GM18526 (cell line): ENCODE results near the gene BTBD7.

Source experiments
- POLR2A ChIP-seq: IDR thresholded peaks from 3 replicates; pipeline ENCODE4 v1.6.1; 2011; ENCODE audit not compliant: insufficient read length; ENCODE audit errors: extremely low read depth

The BTBD7 gene

DNA sequence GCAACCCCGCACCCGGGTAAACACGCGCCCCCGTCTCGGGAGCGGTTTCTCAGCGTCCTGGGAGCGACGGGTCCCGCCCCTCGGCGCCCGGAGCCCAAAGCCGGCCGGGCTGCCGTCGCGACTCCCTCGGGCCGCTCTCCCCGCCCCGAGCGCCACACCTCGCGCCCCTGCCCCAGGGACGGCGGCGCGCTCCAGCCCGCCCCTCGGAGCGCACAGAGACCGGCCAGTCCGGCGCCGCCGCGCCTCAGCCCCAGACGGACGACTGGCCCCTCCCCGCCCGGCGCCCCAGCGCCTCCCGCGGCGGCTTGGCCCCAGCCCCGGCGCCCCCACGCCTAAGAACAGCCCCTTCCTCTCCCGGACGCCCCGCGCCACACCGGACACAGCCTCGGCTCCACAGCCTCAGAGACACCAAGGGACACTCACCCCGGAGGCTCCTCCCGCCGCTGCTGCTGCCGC lies 411 bp downstream of the BTBD7 start:
- no peak for TF ChIP-seq POLR2A

DNA sequence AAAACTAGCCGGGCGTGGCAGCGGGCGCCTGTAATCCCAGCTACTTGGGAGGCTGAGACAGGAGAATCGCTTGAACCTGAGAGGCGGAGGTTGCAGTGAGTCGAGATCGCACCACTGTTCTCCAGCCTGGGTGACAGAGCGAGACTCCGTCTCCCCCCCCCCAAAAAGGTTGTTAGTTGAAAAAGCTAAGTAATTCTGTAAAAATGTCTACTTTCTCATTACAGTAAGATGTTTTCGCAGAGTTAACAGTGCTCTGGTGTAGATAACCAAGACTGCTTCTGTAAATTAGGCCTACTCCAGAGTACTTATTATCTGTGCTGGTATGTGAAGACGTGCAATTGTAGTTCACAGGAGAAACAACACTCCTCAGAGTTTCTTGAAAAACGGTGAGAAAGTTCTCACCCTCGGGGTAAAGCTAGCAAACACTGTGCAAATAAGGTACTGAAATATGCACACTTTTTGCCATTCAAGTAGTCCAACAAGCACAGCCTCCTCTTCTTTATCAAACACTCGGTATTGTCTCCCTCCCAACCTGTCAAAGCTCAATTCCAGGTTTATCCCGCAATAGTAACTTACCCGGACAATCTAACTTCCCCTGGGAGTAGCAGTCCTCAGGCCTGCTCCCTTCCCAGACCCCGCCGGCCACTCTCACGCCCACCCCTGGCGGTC lies 974 bp downstream of the BTBD7 start:
- TF ChIP-seq POLR2A, result no peak

DNA sequence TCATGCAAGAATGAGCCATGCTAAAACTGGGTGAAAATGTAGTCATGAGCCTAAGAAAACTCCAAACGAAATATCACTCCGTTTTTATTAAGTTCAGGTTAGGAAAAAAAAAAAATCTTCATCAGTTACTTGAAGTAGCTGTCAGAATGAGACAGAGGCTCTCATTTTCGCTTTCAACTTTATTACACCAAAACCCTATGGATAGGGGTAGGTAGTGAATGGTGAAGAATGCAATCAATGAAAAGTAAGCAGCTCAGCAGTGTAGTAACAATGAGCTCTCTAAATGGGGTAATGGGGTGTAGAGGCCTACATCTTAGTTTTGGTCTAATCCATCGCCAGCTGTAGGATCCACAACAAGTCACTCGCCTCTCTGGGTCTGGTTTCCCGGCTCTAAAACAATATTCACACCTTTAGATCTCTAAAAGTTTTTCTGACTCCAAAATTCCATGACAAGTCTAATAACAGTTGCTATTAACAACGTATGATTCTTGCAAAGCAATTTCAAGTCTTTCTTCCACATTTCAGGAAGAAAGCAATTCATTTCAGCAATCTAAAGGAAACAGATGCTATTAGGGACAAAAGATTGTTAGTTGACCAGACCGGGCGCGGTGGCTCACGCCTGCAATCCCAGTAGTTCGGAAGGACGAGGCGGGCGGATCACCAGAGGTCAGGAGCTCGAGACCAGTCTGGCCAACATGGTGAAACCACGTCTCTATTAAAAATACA lies 1.7 kb downstream of the BTBD7 start:
- no peak for TF ChIP-seq POLR2A

DNA sequence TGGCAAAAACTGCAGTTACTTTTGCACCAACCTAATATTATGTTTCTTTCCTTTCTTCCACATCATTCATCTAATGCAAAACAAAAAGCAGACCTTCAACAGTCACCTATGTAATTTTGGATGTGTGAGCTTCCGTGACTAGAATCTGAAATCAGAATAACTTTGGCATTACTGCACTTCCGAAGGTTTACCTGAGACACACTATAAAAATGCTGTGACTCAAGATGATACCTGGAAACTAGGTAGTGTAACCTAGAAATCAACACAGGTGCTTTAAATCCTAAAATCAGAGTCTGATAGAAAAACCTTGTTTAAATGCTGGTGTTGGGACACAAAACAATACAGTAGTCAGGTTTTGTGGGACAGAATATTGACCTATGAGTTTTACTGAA lies 2.2 kb downstream of the BTBD7 start:
- no peak for TF ChIP-seq POLR2A

DNA sequence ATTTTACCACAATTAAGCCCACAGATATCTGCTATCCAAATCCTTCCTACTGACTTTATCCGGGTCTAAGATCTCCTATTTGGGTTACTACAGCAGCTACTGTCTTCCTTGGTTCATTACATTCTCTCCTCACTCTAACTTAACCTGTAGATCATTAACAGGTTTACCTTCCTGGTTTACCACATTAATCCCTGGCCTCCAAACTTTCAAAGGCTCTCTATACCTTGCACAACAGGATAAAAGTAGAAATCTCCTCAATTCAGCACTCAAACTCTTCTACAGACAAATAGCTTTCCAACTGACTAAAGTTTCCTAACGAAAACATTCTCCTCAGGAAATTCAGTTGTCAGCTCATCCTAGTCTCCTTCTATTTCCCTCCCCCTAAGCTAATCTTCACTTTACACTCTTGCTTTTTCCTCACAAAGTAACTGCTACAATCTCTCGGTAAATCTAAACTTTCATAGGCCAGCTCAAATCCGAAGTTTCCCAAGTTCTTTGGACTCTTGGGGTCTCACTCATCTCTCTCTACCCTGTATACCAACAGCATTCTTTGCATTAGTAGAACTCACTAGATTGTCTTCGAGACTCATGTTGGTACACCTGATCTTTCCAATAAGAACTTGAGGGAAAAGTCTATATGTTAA lies 2.7 kb downstream of the BTBD7 start:
- no peak for TF ChIP-seq POLR2A

DNA sequence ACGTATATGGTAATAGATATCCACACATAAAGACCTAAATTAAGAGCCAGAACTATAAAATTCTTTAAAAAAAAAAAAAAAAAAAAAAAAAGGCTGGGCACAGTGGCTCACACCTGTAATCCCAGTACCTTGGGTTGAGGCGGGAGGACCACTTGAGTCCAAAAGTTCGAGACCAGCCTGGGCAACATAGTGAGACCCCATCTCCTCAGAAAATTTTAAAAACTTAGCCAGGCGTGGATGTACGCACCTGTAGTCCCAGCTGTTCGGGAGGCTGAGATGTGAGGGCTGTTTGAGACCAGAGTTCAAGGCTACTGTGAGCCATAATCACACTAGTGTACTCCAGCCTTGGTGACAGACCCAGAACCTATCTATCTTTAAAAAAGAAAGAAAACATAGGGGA lies 4.3 kb downstream of the BTBD7 start:
- TF ChIP-seq POLR2A, result no peak

DNA sequence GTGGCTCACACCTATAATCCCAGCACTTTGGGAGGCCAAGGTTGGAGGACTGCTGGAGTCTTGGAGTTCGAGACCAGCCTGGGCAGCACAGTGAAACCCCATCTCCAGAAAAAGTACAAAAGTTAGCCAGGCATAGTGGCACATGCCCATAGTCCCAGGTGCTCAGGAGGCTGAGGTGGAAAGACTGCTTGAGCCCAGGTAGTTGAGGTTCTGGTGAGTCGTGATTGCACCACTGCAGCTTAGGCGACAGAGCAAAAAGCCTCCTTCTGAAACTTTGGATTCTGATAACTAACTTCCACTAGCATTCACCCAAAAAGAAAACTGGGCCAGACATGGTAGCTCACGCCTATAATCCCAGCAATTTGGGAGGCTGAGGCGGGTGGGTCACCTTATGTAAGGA lies 6.6 kb downstream of the BTBD7 start:
- no peak for TF ChIP-seq POLR2A

DNA sequence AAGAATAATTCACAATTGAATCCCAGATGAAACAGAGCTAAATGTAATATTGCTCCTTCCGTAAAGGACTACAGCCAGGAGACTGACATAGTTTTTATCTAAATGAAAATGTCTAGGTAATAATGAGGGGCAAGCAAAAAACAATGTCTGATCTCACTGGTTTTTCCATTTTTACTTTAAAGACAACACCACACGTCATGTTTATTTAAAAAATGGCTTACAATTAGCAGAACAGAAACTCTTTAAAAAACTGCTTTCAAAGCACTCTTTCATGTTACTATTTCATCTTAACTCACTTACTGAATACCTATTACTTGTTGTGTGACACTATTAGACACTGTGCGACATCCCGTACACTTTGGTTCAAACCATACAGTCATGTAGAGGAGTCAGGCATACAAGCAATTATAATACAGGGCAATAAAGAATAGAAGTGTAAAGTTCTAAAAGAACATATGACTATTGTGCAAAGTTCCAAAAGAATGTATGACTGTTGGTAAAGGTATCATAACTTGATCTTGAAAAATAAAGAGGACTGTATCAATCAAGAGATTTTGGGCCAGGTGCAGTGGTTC lies 9.1 kb downstream of the BTBD7 start:
- no peak for TF ChIP-seq POLR2A

DNA sequence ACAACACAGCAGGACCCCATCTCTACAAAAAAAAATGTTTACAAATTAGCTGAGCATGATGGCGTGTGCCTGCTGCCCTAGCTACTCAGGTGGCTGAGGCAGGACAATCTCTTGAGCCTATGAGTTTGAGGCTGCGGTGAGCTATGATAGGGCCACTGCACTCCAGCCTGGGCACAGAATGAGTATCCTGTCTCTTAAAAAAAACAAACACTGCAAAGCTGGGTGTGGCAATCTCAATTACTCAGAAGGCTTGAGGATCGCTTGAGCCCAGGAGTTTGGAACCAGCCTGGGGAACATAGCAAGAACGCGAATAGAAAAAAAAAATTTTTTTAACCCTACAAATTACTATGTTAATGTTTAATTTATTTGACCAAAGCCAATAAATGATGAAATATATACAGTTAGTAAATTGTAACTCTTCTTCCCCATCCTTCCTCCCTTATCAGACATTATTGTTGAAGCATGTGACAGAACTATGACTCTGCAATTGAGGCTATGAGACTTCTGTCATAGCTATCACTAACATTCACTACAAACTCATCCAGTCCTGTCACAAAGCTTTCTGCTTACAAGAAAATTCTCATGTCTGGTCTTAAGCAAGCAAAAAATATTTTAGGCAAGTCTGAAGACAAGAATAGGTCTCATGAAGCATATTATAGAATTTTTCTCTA lies 9.8 kb downstream of the BTBD7 start:
- TF ChIP-seq POLR2A, result no peak

DNA sequence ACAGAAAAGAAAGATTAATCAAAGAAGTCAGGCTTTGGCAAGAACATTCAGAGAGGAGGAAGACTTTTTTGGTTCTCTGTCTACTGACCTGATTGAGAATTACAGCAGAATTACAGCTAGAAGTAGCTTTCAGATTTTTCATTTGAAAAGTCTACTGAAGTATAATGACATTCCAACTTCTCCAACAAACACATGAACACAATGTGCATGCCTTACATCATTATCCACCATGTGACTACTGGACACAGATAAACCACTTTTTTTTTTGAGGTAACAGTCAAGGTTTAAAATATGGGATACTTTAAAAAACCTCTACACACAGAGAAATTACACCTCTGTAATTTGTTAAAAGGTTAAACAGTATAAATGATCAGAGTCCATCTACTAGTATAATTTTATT lies 12.3 kb downstream of the BTBD7 start:
- TF ChIP-seq POLR2A, result no peak

DNA sequence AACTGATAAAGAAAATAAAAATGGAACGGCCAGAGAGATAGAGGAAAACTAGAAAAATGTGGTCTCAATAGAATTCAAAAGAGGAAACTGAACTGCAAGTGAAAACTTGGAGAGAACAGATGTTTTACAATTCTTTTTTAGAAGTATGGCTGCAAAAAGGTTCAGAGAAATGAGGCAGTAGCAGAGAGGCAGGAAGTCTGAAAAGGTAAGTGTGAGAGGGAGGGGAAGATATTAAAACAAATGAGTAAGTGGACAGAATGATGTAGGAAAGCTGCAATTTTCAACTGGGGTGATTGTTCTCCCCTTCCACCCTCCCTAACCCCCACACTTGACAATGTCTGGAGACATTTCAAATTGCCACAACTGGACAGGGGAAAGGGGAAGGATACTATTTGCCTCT lies 12.9 kb downstream of the BTBD7 start:
- no peak for TF ChIP-seq POLR2A

DNA sequence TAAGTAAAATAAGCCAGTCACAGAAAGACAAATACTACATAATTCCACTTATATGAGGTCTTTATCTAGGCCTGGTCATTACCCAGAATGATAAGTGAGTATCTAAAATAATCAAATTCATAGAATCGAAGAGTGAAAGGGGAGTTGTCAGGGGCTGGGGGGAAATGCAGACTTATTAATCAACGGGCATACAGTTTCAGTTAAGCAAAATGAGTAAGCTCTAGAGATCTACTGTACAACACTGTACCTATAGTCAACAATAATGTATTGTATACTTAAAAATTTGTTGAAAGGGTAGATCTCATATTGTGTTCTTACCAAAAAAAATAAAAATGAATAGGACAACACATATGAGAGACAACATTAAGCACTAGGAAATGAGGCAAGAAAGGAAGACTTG lies 13.3 kb downstream of the BTBD7 start:
- no peak for TF ChIP-seq POLR2A

DNA sequence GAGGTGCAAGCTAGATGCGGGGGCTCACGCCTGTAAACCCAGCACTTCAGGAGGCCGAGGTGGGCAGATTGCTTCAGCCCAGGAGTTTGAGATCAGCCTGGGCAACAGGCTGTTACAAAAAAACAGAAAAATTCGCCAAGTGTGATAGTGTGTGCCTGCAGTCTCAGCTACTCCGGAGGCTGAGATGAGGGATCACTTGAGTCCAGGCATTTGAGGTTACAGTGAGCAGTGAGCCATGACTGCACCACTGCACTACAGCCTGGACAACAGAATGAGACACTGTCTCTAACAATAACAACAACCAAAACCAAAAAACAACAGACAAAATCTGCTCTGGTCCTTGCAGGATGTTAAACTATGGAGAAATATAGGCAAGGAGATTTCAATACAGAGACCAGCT lies 13.9 kb downstream of the BTBD7 start:
- TF ChIP-seq POLR2A, result no peak

DNA sequence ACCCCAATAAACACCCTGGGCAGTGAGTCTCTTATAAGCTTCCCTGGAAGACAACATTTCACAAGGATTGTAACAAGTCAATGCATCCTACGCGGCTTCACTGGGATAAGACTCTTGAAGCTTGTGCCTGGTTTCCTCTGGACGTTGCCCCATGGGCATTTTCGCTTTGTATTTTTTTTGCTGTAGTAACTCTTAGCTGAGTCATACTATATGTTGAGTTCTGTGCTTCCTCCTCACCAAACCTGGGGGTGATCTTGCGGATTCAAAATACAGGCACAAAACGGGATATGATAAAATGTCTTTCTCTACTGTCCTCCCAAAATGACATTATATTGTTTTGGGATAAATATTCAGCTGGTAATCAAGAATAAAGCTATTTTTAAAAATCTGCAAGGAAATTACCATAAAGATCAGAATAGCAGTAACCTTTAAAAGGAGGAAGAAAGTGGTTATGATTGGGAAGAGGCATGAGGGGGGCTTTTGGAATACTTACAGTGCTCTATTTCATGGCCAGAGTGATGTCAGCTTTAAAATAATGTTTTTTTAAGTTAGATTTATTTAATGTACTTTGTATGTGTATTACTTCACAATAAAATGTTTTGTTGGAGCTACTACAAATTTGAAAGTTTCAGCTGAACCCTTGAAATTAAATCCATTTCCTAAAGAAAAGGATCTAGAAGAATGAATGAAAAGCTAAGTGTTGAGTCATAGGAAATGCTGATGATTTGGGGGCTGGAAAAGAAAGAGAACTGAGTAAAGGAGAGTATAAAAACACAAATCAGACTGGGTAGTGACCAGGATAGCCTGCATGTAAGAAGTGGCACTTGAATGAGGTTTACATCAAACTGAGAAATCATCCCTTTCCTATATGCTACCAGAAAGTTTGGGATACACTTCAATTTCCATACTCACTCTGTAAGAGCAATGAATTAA lies 14.7 kb downstream of the BTBD7 start:
- TF ChIP-seq POLR2A, result no peak
